H1 (cell line): ENCODE results near the gene KCNK2. TPM values are rescaled to one million over a fixed set of nuclear protein-coding genes. Genes with fewer than 3 reads are reported as not detected.

Source experiments
- CTCF ChIA-PET: fragments of 300-600 bp; sonication (Branson Sonifier 250); formaldehyde crosslinking; loops from one replicate; lab custom pipeline; 2021; ENCODE audit not compliant: partially characterized antibody; lab: Charles Lee
- POLR2A ChIA-PET: fragments of 300-600 bp; sonication (Branson Sonifier 250); formaldehyde crosslinking; loops from one replicate; lab custom pipeline; 2021; ENCODE audit warnings: inconsistent platforms; ENCODE audit not compliant: partially characterized antibody; lab: Charles Lee
- DNase-seq, 2 experiments: peaks; one replicate each; pipeline versions ENCODE4 v3.0.0 to v3.0.0-alpha.2; 2010 to 2022; ENCODE audit warnings: low spot score in 2 of 2, low read depth in 1 of 2, mixed read lengths in 1 of 2
- FAIRE-seq: peaks from 2 replicates; lab custom pipeline; 2011; peaks lifted over from hg19 to GRCh38; lab: Jason Lieb, UNC
- H2AFZ ChIP-seq: 2 replicates; pipeline ENCODE4 v1.8.1; 2012; ENCODE audit warnings: low read length, inconsistent platforms
- H2AK5ac ChIP-seq: 2 replicates; pipeline ENCODE4 v1.6.1; 2013; ENCODE audit warnings: low read depth, low read length
- H2BK120ac ChIP-seq: replicated peaks from 2 replicates; pipeline ENCODE3; 2013; ENCODE audit warnings: low read depth, low read length, inconsistent platforms
- H2BK12ac ChIP-seq: 2 replicates; pipeline ENCODE4 v1.6.1; 2013; ENCODE audit warnings: low read depth, low read length
- H2BK15ac ChIP-seq: 2 replicates; pipeline ENCODE4 v1.6.1; 2013; ENCODE audit warnings: low read length
- H2BK20ac ChIP-seq: 2 replicates; pipeline ENCODE4 v1.6.1; 2013; ENCODE audit warnings: low read length
- H2BK5ac ChIP-seq: 2 replicates; pipeline ENCODE4 v1.6.1; 2013; ENCODE audit warnings: low read depth, low read length
- H3K14ac ChIP-seq: 2 replicates; pipeline ENCODE4 v1.6.1; 2013; ENCODE audit warnings: inconsistent platforms; ENCODE audit not compliant: insufficient read length
- H3K18ac ChIP-seq: 2 replicates; pipeline ENCODE4 v1.6.1; 2013; ENCODE audit warnings: low read length; ENCODE audit errors: extremely low read depth
- H3K23ac ChIP-seq: 2 replicates; pipeline ENCODE4 v1.6.1; 2013; ENCODE audit warnings: inconsistent platforms; ENCODE audit not compliant: insufficient read length
- H3K23me2 ChIP-seq: 2 replicates; pipeline ENCODE4 v1.6.1; 2013; ENCODE audit warnings: low read depth, low read length
- H3K27ac ChIP-seq: 2 replicates; pipeline ENCODE4 v1.6.1; 2011; ENCODE audit warnings: low read depth, low read length, inconsistent platforms
- H3K27me3 ChIP-seq, 4 experiments: replicated peaks in 1 of 4; 1 replicate in 1 of 4; 2 replicates in 3 of 4; pipeline versions ENCODE4 v1.6.1 to v1.8.1; 2011 to 2013; ENCODE audit warnings: low read length in 3 of 4, mild to moderate bottlenecking in 3 of 4, inconsistent platforms in 2 of 4, mixed read lengths in 2 of 4, moderate library complexity in 1 of 4; ENCODE audit not compliant: control insufficient read depth in 3 of 4, insufficient read depth in 3 of 4; ENCODE audit errors: extremely low read depth in 1 of 4
- H3K36me3 ChIP-seq, 4 experiments: 2 replicates each; pipeline versions ENCODE4 v1.6.1 to v1.8.1; 2011 to 2013; ENCODE audit warnings: mild to moderate bottlenecking in 4 of 4, low read length in 3 of 4, moderate library complexity in 2 of 4, control low read depth in 1 of 4, inconsistent platforms in 1 of 4; ENCODE audit not compliant: insufficient read depth in 4 of 4, control insufficient read depth in 2 of 4
- H3K4ac ChIP-seq: replicated peaks from 2 replicates; pipeline ENCODE3; 2013; ENCODE audit warnings: low read length, low read depth, mixed read lengths, inconsistent platforms; ENCODE audit not compliant: insufficient read length
- H3K4me1 ChIP-seq, 4 experiments: replicated peaks in 1 of 4; 1 replicate in 1 of 4; 2 replicates in 3 of 4; pipeline versions ENCODE4 v1.6.1 to v1.8.1; 2011 to 2013; ENCODE audit warnings: low read length in 3 of 4, inconsistent platforms in 2 of 4, mixed read lengths in 1 of 4; ENCODE audit not compliant: insufficient read depth in 4 of 4, control insufficient read depth in 3 of 4
- H3K4me2 ChIP-seq, 2 experiments: 2 replicates each; pipeline versions ENCODE4 v1.6.1 to v1.8.1; 2011 to 2013; ENCODE audit warnings: low read depth in 2 of 2, low read length in 2 of 2, control low read depth in 1 of 2, inconsistent platforms in 1 of 2, mild to moderate bottlenecking in 1 of 2; ENCODE audit not compliant: insufficient read depth in 1 of 2
- H3K4me3 ChIP-seq, 4 experiments: fragments of 200-600, 300-600 bp in 1 of 4; sonication (generic), shearing (Covaris generic), sonication (Bioruptor Twin) in 1 of 4; 2 replicates each; pipeline versions ENCODE4 v1.5.1 to v1.8.1; 2011 to 2016; ENCODE audit warnings: low read length in 4 of 4, low read depth in 3 of 4, control low read depth in 2 of 4, inconsistent platforms in 2 of 4, mild to moderate bottlenecking in 2 of 4, mixed read lengths in 1 of 4, moderate library complexity in 1 of 4; ENCODE audit not compliant: insufficient read depth in 2 of 4; ENCODE audit errors: extremely low read depth in 1 of 4
- H3K56ac ChIP-seq: replicated peaks from 2 replicates; pipeline ENCODE3; 2013; ENCODE audit warnings: low read depth, mild to moderate bottlenecking, mixed read lengths, low read length, inconsistent platforms; ENCODE audit not compliant: insufficient read length
- H3K79me1 ChIP-seq: 2 replicates; pipeline ENCODE4 v1.6.1; 2013; ENCODE audit warnings: low read depth, low read length, control low read depth
- H3K79me2 ChIP-seq, 2 experiments: 2 replicates each; pipeline versions ENCODE4 v1.6.1 to v1.8.1; 2012 to 2013; ENCODE audit warnings: low read length in 2 of 2, mild to moderate bottlenecking in 2 of 2, inconsistent platforms in 1 of 2; ENCODE audit not compliant: insufficient read depth in 2 of 2, control insufficient read depth in 1 of 2
- H3K9ac ChIP-seq, 4 experiments: replicated peaks in 1 of 4; 1 replicate in 1 of 4; 2 replicates in 3 of 4; pipeline versions ENCODE4 v1.6.1 to v1.8.1; 2011 to 2013; ENCODE audit warnings: low read depth in 3 of 4, low read length in 3 of 4, control low read depth in 2 of 4, mild to moderate bottlenecking in 2 of 4, moderate library complexity in 2 of 4, inconsistent platforms in 1 of 4; ENCODE audit errors: extremely low read depth in 1 of 4
- H3K9me3 ChIP-seq, 2 experiments: 2 replicates each; pipeline versions ENCODE4 v1.6.1 to v1.8.1; 2012 to 2013; ENCODE audit warnings: mild to moderate bottlenecking in 2 of 2, moderate library complexity in 2 of 2, control low read depth in 1 of 2, inconsistent platforms in 1 of 2, low read depth in 1 of 2, low read length in 1 of 2, mixed read lengths in 1 of 2; ENCODE audit not compliant: insufficient read depth in 2 of 2
- H4K20me1 ChIP-seq, 2 experiments: replicated peaks in 1 of 2; 2 replicates each; pipeline versions ENCODE3 to v1.8.1; 2011 to 2013; ENCODE audit warnings: inconsistent platforms in 2 of 2, low read length in 2 of 2, mild to moderate bottlenecking in 1 of 2; ENCODE audit not compliant: insufficient read depth in 2 of 2, control insufficient read depth in 1 of 2
- H4K5ac ChIP-seq: 2 replicates; pipeline ENCODE4 v1.6.1; 2013; ENCODE audit warnings: low read length, low read depth, mixed read lengths, inconsistent platforms; ENCODE audit not compliant: insufficient read length
- H4K8ac ChIP-seq: 2 replicates; pipeline ENCODE4 v1.8.0; 2013; ENCODE audit warnings: mild to moderate bottlenecking, moderate library complexity, low read length, inconsistent platforms; ENCODE audit not compliant: insufficient read depth; ENCODE audit errors: extremely low read depth
- H4K91ac ChIP-seq: replicated peaks from 2 replicates; pipeline ENCODE3; 2013; ENCODE audit warnings: low read length, mixed read lengths, inconsistent platforms; ENCODE audit not compliant: insufficient read length
- ATF2 ChIP-seq: IDR thresholded peaks from 2 replicates; pipeline ENCODE4 v1.6.1; 2012; ENCODE audit warnings: low read length, inconsistent platforms
- CHD2 ChIP-seq: IDR thresholded peaks from 2 replicates; pipeline ENCODE4 v1.6.1; 2012; ENCODE audit warnings: low read length, improper control_type of control experiment
- CTCF ChIP-seq, 3 experiments: IDR thresholded peaks; 1 replicate in 2 of 3; 2 replicates in 1 of 3; pipeline versions ENCODE4 v1.5.1 to v1.6.1; 2011; ENCODE audit warnings: low read length in 3 of 3, mild to moderate bottlenecking in 3 of 3, inconsistent platforms in 2 of 3, low read depth in 1 of 3, moderate library complexity in 1 of 3; ENCODE audit not compliant: insufficient read depth in 1 of 3; ENCODE audit errors: control extremely low read depth in 1 of 3
- KDM1A ChIP-seq: fragments of 200-600, 300-600 bp; sonication (generic); IDR thresholded peaks from 2 replicates; pipeline ENCODE4 v1.7.1; 2016; ENCODE audit warnings: mild to moderate bottlenecking, low read length, borderline replicate concordance
- SIRT6 ChIP-seq: IDR thresholded peaks from one replicate; pipeline ENCODE4 v1.7.1; 2012; ENCODE audit warnings: low read length, inconsistent platforms
- SP4 ChIP-seq: IDR thresholded peaks from 2 replicates; pipeline ENCODE4 v1.6.1; 2012; ENCODE audit warnings: low read length, inconsistent platforms
- SUZ12 ChIP-seq: fragments of 200-600 bp; sonication (generic); IDR thresholded peaks from 2 replicates; pipeline ENCODE4 v1.6.1; 2012; ENCODE audit warnings: mild to moderate bottlenecking, inconsistent platforms, low read length, moderate library complexity, mixed read lengths
- TBP ChIP-seq: IDR thresholded peaks from 2 replicates; pipeline ENCODE4 v1.6.1; 2011; ENCODE audit warnings: low read depth, low read length, improper control_type of control experiment
- TEAD4 ChIP-seq: IDR thresholded peaks from 2 replicates; pipeline ENCODE4 v1.6.1; 2012; ENCODE audit warnings: low read depth, low read length, inconsistent platforms, mixed read lengths
- USF2 ChIP-seq: IDR thresholded peaks from 2 replicates; pipeline ENCODE4 v1.6.1; 2011; ENCODE audit warnings: low read length, improper control_type of control experiment
- WGBS, 2 experiments: shearing (Covaris generic) in 1 of 2; methylation state at CpG; one replicate each; pipeline versions ENCODE4 v1.1.6 to v1.1.7; 2013 to 2015; ENCODE audit warnings: low lambda C conversion rate in 2 of 2, mixed read lengths in 2 of 2, inconsistent platforms in 1 of 2, low coverage in 1 of 2, missing lambda C conversion rate in 1 of 2; ENCODE audit not compliant: insufficient replicate concordance in 2 of 2, insufficient coverage in 1 of 2, insufficient read length in 1 of 2; ENCODE audit errors: extremely low coverage in 1 of 2, missing lambda C conversion rate in 1 of 2; 5-methylcytosine and 5-hydroxymethylcytosine counted together
- polyA plus RNA-seq, 7 experiments: library from polyadenylated mRNA; depleted of rRNA in 3 of 7; stranded (reverse) in 5 of 7; unstranded in 2 of 7; fragments of >200 nt in 5 of 7; fragments of 200-250 nt in 2 of 7; gene quantifications; 1 replicate in 5 of 7; 2 replicates in 1 of 7; 4 replicates in 1 of 7; pipeline versions ENCODE4 v1.2.1 to v1.2.3, GENCODE V29; 2011 to 2013; ENCODE audit warnings: missing spikeins in 2 of 7, mixed read lengths in 2 of 7
- total RNA-seq: library from RNA; stranded (reverse); fragmentation: NEBNext Ultra II Directional; extraction: Animal tissue kit (Norgen Biotek cat#: 25700); gene quantifications from 2 replicates; pipeline ENCODE4 v1.2.1, GENCODE V29; 2021

The KCNK2 gene
- total and polyA plus RNA-seq, 2 of the 8 experiments (the other 6 are each of a cell fraction or from before 2014, with no cell fraction given) = 0.59 to 1.2 TPM

- no peaks in the 10 kb centered on the region for H3K27me3 ChIP-seq
- H2BK120ac ChIP-seq = no peak overlapping the region
- no peaks in the 10 kb centered on the region for H3K9me3 ChIP-seq
- H3K9ac ChIP-seq = no peak overlapping the region
- H3K23ac ChIP-seq = no peak overlapping the region
- no peaks in the 10 kb centered on the region for H3K79me1 ChIP-seq
- H3K14ac ChIP-seq = no peak overlapping the region
- H3K79me2 ChIP-seq = no peaks in the 10 kb centered on the region
- no peak overlapping the region for H2AFZ ChIP-seq
- no peak overlapping the region for H3K4me2 ChIP-seq
- H2BK15ac ChIP-seq = no peak overlapping the region
- no peak overlapping the region for H4K5ac ChIP-seq
- H3K18ac ChIP-seq = no peak overlapping the region
- no peak overlapping the region for H3K56ac ChIP-seq
- no peak overlapping the region for H2BK20ac ChIP-seq
- H2BK5ac ChIP-seq = no peak overlapping the region
- peaks cover 0 to 4% (median 0%) of the 10 kb centered on the region in 4 experiments; a peak in 1 of 7 replicates for H3K4me1 ChIP-seq
- ChIA-PET POLR2A (no interaction called here), CTCF (no interaction called here)
- no peak for DNase-seq
- H4K20me1 ChIP-seq = no peaks in the 10 kb centered on the region
- no peaks in the 10 kb centered on the region for H3K36me3 ChIP-seq
- H3K23me2 ChIP-seq = no peaks in the 10 kb centered on the region
- H3K27ac ChIP-seq = no peak overlapping the region
- no peak overlapping the region for H3K4me3 ChIP-seq
- H2BK12ac ChIP-seq = no peak overlapping the region
- no peak overlapping the region for H3K4ac ChIP-seq
- no peak overlapping the region for H4K91ac ChIP-seq
- no peak for FAIRE-seq
- WGBS, 2 experiments = 97% methylated on average over 4 of the region's 4 CpGs; no CpG with 5 or more reads in 1 of the 2 experiments
- no peak overlapping the region for H4K8ac ChIP-seq
- H2AK5ac ChIP-seq = no peak overlapping the region
- TF ChIP-seq SIRT6 (no peak), SP4 (no peak), CHD2 (no peak), USF2 (no peak), CTCF (IDR thresholded peaks at IDR 0.05; ENCODE audit: control extremely low read depth in 1 of 3, insufficient read depth in 1 of 3, low read depth in 1 of 3, low read length in 3 of 3) (no peak), TBP (no peak), ATF2 (no peak), SUZ12 (no peak), TEAD4 (no peak), KDM1A (no peak)
Observed at GRCh38 chr1:215220346-215220745, 137.8 kb downstream of the KCNK2 start.
